Measurements from ENCODE around the gene RBM47. TPM values are rescaled to one million over a fixed set of nuclear protein-coding genes. Genes with fewer than 3 reads are reported as not detected.
A peak's percentile ranks its signal among the peaks of the same experiment; 100 is the strongest.

The RBM47 gene
- total and polyA plus RNA-seq, 4 donors = 25.9 to 119 (median 94.0) TPM

DNA sequence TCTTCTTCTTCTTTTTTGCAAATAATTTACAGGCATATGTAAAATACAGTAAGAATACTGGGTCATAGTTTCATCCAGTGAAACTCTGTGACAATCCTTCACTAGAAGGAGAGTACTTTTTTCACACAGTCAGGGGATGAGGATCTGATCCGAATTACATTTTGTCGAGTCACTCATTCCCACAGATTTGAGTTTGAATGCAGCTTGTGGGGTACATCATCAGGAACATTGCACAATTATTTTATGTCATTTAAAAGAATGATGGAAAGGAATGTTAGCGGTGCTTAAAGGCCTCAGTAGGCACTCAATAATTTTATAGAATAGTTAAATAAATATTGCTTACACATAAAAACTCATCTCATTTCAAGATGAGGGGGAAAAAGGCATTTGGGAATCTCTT, 205.9 kb downstream of the RBM47 start:
- Histone ChIP-seq H3K4me1 (ENCODE audit: control insufficient read depth in 5 of 5, insufficient read depth in 5 of 5, low read length in 5 of 5) (peaks cover 0 to 5% (median 0%) of the 10 kb centered on the region in 5 donors), H3K27me3 (ENCODE audit: control insufficient read depth in 3 of 3, insufficient read depth in 3 of 3, low read length in 2 of 3) (no peaks in the 10 kb centered on the region), H3K9me3 (ENCODE audit: control insufficient read depth in 4 of 4, insufficient read depth in 3 of 4, low read length in 3 of 4) (no peaks in the 10 kb centered on the region), H3K36me3 (ENCODE audit: control insufficient read depth in 4 of 4, insufficient read depth in 4 of 4, low read length in 4 of 4) (peaks cover 0 to 6% (median 0%) of the 10 kb centered on the region in 4 donors), H3K4me3 (no peak overlapping the region), H3K27ac (ENCODE audit: low read depth in 1 of 2, low read length in 1 of 2) (no peak overlapping the region), H3K9ac (ENCODE audit: insufficient read depth in 1 of 2, low read length in 2 of 2) (no peak overlapping the region)
- TF ChIP-seq, protein P1, sequence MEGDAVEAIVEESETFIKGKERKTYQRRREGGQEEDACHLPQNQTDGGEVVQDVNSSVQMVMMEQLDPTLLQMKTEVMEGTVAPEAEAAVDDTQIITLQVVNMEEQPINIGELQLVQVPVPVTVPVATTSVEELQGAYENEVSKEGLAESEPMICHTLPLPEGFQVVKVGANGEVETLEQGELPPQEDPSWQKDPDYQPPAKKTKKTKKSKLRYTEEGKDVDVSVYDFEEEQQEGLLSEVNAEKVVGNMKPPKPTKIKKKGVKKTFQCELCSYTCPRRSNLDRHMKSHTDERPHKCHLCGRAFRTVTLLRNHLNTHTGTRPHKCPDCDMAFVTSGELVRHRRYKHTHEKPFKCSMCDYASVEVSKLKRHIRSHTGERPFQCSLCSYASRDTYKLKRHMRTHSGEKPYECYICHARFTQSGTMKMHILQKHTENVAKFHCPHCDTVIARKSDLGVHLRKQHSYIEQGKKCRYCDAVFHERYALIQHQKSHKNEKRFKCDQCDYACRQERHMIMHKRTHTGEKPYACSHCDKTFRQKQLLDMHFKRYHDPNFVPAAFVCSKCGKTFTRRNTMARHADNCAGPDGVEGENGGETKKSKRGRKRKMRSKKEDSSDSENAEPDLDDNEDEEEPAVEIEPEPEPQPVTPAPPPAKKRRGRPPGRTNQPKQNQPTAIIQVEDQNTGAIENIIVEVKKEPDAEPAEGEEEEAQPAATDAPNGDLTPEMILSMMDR (IDR thresholded peaks at IDR 0.05; ENCODE audit: control extremely low read depth, extremely low read depth) = no peak
- no peak for ATAC-seq (ENCODE audit: insufficient read depth, low FRiP score)
- 66 to 75% methylated on average over 3 of the region's 3 CpGs for WGBS, 2 donors
- no peak for DNase-seq

DNA sequence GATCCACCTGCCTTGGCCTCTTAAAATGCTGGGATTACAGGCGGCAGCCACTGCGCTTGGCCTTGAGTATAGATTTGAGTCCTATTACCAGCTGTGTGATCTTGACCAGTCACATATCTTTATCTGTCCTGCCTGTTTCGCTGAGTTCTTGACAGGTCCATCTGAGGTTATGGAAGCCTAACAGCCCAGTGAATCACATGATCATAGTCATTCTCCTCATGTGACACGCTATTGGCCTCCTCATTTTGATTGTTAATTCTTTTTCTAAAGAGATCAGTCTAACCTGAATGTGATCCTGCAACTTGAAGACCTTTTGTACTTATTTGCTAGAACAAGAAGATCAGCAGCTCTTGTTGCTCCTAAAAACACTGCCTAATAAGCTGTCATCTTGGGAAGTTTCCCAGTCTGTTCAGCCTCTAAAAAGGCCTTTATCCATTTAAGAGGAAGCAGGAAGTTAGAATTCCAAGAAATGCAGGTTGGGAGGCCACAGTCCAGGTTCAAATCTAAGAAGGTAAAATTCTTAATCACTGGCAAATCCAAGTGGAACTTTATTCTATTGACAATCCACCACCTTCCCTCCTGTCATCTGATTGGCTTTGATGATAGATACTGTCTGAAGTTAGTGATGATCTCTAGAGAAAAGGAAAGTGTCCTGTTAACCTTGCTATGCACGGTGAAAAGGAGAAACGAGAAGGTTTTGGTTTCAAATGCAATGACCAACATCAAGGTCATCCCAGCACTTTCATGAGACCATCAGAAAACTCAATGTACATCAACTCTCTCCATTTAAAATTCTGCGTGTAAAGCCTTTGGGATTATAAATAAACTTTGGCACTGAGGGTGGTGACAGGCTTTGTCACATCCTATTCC, 207.6 kb downstream of the RBM47 start:
- Histone ChIP-seq H3K27me3 (ENCODE audit: control insufficient read depth in 3 of 3, insufficient read depth in 3 of 3, low read length in 2 of 3) (no peaks in the 10 kb centered on the region), H3K27ac (ENCODE audit: low read depth in 1 of 2, low read length in 1 of 2) (no peak overlapping the region), H3K4me1 (ENCODE audit: control insufficient read depth in 5 of 5, insufficient read depth in 5 of 5, low read length in 5 of 5) (peaks cover 0 to 4% (median 0%) of the 10 kb centered on the region in 5 donors), H3K9me3 (ENCODE audit: control insufficient read depth in 4 of 4, insufficient read depth in 3 of 4, low read length in 3 of 4) (no peaks in the 10 kb centered on the region), H3K9ac (ENCODE audit: insufficient read depth in 1 of 2, low read length in 2 of 2) (no peak overlapping the region), H3K36me3 (ENCODE audit: control insufficient read depth in 4 of 4, insufficient read depth in 4 of 4, low read length in 4 of 4) (peaks cover 0 to 6% (median 0%) of the 10 kb centered on the region in 4 donors), H3K4me3 (no peak overlapping the region)
- 93 to 96% methylated on average over 7 of the region's 7 CpGs for WGBS, 2 donors
- DNase-seq (no peak), ATAC-seq (ENCODE audit: insufficient read depth, low FRiP score) (no peak)
- TF ChIP-seq, protein P1 (IDR thresholded peaks at IDR 0.05; ENCODE audit: control extremely low read depth, extremely low read depth) = no peak

DNA sequence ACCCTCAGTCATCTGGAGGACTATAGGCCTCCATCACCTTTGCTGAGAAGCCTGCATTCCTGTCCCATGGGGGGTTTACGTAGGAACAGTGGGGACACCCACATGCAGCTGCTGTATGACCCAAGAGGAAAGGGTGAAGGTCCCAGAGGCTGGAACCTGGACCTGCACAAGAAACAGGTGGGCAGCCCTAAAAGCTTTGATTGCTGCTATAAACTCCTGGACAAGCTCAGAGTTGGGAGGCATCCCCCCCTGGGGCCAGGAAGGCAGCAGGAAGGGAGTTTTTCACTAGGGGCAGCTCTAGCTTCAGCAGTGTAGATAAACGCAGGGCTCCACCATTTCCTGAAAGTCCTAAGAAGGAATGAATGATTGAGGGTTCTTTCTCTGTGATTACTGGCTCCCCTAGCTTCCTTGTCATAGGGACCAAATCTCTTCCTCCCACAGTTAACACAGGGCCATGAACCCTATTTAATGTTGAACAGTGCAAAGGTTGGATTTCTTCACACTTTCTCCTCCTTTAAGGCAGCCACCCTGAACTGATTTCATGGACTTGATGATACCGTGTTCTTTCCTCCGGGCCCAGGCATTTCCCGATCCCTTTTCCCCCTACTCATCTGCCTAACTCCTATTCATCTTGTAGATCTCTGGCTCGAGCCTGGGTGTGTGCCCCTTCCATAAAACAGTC, 210.3 kb downstream of the RBM47 start:
- H3K4me1 ChIP-seq (ENCODE audit: control insufficient read depth in 5 of 5, insufficient read depth in 5 of 5, low read length in 5 of 5) = no peaks in the 10 kb centered on the region
- TF ChIP-seq, protein P1 (IDR thresholded peaks at IDR 0.05; ENCODE audit: control extremely low read depth, extremely low read depth) = no peak
- no peaks in the 10 kb centered on the region for H3K9me3 ChIP-seq (ENCODE audit: control insufficient read depth in 4 of 4, insufficient read depth in 3 of 4, low read length in 3 of 4)
- WGBS, 2 donors = 58 to 85% methylated on average over 6 of the region's 6 CpGs
- no peak for DNase-seq
- no peaks in the 10 kb centered on the region for H3K36me3 ChIP-seq (ENCODE audit: control insufficient read depth in 4 of 4, insufficient read depth in 4 of 4, low read length in 4 of 4)
- H3K27ac ChIP-seq (ENCODE audit: low read depth in 1 of 2, low read length in 1 of 2) = peak overlapping the region in 1 of 2 donors; percentile 40
- no peaks in the 10 kb centered on the region for H3K27me3 ChIP-seq (ENCODE audit: control insufficient read depth in 3 of 3, insufficient read depth in 3 of 3, low read length in 2 of 3)
- H3K9ac ChIP-seq (ENCODE audit: insufficient read depth in 1 of 2, low read length in 2 of 2) = no peak overlapping the region
- ATAC-seq (ENCODE audit: insufficient read depth, low FRiP score) = no peak
- H3K4me3 ChIP-seq = no peak overlapping the region
